HG02973 (cell line): Measurements from ENCODE around the gene AKNA.
A peak's percentile ranks its signal among the peaks of the same experiment; 100 is the strongest.

Experiments
- ATAC-seq: cut with Tn5 transposase; IDR thresholded peaks from one replicate; pipeline ENCODE4 v1.9.1; 2021; ENCODE audit warnings: moderate library complexity; ENCODE audit not compliant: unreplicated experiment

The AKNA gene

GRCh38 chr9:114363424-114363823 is 24.4 kb downstream of the AKNA start:
- no peak for ATAC-seq

- ATAC-seq, result no peak
Observed at GRCh38 chr9:114362394-114362793, 25.4 kb downstream of the AKNA start.

- no peak for ATAC-seq
Observed at GRCh38 chr9:114361542-114361941, 26.2 kb downstream of the AKNA start.

- no peak for ATAC-seq
Observed at GRCh38 chr9:114359801-114360200, 28.0 kb downstream of the AKNA start.

GRCh38 chr9:114357911-114358328 is 29.9 kb downstream of the AKNA start:
- ATAC-seq, result no peak

GRCh38 chr9:114357360-114357759 is 30.4 kb downstream of the AKNA start:
- ATAC-seq, result no peak

- no peak for ATAC-seq
Observed at GRCh38 chr9:114356792-114357191, 31.0 kb downstream of the AKNA start.

- no peak for ATAC-seq
Observed at GRCh38 chr9:114355821-114356220, 32.0 kb downstream of the AKNA start.

- ATAC-seq, result no peak
Observed at GRCh38 chr9:114351932-114352331, 35.9 kb downstream of the AKNA start.

- ATAC-seq, result no peak
Observed at GRCh38 chr9:114350636-114351401, 37.0 kb downstream of the AKNA start.

GRCh38 chr9:114349713-114350480 is 37.9 kb downstream of the AKNA start:
- ATAC-seq, result no peak

GRCh38 chr9:114348906-114349482 is 38.8 kb downstream of the AKNA start:
- ATAC-seq, result peak; percentile 85

- no peak for ATAC-seq
Observed at GRCh38 chr9:114348261-114348905, 39.4 kb downstream of the AKNA start.

GRCh38 chr9:114347675-114348074 is 40.1 kb downstream of the AKNA start:
- no peak for ATAC-seq

GRCh38 chr9:114346146-114346545 is 41.6 kb downstream of the AKNA start:
- no peak for ATAC-seq

- ATAC-seq, result no peak
Observed at GRCh38 chr9:114345493-114346065, 42.2 kb downstream of the AKNA start.

GRCh38 chr9:114344692-114345091 is 43.1 kb downstream of the AKNA start:
- no peak for ATAC-seq

GRCh38 chr9:114344188-114344566 is 43.6 kb downstream of the AKNA start:
- no peak for ATAC-seq

- no peak for ATAC-seq
Observed at GRCh38 chr9:114343471-114344187, 44.2 kb downstream of the AKNA start.

- ATAC-seq, result no peak
Observed at GRCh38 chr9:114342755-114343440, 44.9 kb downstream of the AKNA start.
